GM18861 (cell line): ENCODE measurements around the gene AREL1.

Source experiments
- ATAC-seq: cut with Tn5 transposase; IDR thresholded peaks from one replicate; pipeline ENCODE4 v1.9.1; 2021; ENCODE audit not compliant: unreplicated experiment

The AREL1 gene

DNA sequence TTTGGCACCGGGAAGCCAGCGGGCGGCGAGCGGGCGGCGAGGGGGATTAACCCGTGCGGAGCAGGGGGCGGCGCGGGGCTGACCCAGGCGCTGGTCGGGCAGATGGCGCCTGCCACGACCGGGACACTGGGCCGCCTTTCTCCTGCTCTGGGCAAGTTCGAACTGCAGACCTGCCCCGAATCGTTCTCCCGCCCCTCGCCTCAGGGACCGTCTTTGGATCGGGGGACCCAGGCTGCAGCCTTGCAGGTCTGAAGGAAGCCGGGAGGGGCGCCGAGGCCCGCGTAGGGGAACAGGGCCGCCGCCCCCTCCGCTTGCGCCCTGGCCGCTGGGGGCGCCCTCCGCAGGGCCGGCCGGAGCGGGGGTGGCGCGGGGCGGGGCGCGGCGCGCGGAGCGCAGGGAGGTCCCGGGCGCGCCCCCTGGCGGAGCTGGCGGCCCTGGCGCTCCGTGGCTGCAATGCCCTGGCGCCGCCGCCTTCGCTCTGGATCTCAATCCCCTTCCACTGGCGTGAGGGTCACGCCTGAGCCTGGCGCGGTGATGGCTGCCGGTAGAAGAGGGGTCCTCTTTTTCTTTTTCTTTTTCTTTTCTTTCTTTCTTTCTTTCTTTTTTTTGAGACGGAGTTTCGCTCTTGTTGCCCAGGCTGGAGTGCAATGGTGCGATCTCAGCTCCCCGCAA is 100.4 kb downstream of the AREL1 start:
- ATAC-seq = peak; percentile 59

DNA sequence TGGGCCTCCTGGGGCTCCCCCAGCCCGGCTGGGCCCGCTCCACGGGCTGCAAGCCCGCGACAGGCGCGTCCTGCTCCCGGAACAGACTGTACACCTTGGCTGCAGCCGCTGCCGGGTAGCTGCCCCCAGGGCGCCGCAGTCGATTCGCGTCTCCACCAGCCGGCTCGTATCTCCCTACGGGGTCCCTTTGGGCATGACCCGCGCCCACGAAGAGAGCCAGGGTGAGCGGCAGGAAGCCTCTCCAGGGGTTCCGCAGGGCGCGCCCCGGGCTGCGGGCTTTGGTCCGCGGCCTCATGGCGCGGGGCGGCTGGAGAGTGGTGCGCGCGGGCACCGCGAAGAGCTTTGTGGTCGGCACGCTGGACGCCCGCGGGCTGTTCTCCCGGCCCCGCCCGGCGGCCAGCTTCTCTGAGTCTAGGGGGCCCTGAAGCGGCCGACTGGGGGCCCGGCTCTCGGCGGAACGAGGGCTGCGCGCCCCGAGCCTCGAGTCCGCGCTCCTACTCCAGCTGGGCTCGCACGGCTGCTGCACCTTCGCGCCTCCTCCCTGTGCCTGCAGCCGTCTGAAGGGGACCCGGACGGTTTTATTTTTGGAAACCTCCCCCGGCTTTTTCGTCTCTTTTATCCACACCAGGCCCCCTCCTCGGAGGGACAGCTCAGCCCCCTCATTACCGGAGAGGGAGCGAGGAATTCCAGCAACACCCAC is 101.1 kb downstream of the AREL1 start, which contains the start of gene LTBP2:
Gene LTBP2 (minus strand): TSS at position 588 of the 700 bp plus-strand sequence. CDS start 293 bp downstream, at position 295.
- no peak for ATAC-seq
